HepG2 (cell line): ENCODE measurements around the gene CLDN14. TPM values are rescaled to one million over a fixed set of nuclear protein-coding genes. Genes with fewer than 3 reads are reported as not detected.

ENCODE experiments used
- ATAC-seq: fragments of 200-7000 bp; cut with Tn5 transposase; 3 replicates; pipeline ENCODE4 v1.9.1; 2020; ENCODE audit warnings: mild to moderate bottlenecking, moderate library complexity
- Bru-seq: library from RNA; stranded (reverse); fragments of 400-500 nt; gene quantifications from one replicate; lab custom pipeline; 2021; lab: Mats Ljungman, UMichigan
- BruChase-seq, 2 experiments: library from RNA; stranded (reverse); fragments of 400-500 nt; gene quantifications; one replicate each; lab custom pipeline; 2021; lab: Mats Ljungman, UMichigan
- BruUV-seq: library from RNA; stranded (reverse); fragments of 400-500 nt; replicated peaks from 2 replicates; lab custom pipeline; 2021; lab: Mats Ljungman, UMichigan
- CTCF ChIA-PET: fragments of 300-600 bp; formaldehyde crosslinking; extraction: SDS; loops from one replicate; lab custom pipeline; 2021; ENCODE audit warnings: low total read pairs, inconsistent platforms, low intra/inter-chr PET ratio; lab: Yijun Ruan, JAX
- POLR2A ChIA-PET: fragments of 350-600 bp; sonication (Branson Sonifier 250); formaldehyde crosslinking; loops from one replicate; lab custom pipeline; 2020; ENCODE audit warnings: antibody characterized with exemption, inconsistent platforms; lab: Yijun Ruan, JAX
- DNase-seq: peaks from one replicate; pipeline ENCODE4 v3.0.0-alpha.2; 2015; ENCODE audit warnings: low spot score
- FAIRE-seq: peaks from 3 replicates; lab custom pipeline; 2011; peaks lifted over from hg19 to GRCh38; lab: Jason Lieb, UNC
- H2AFZ ChIP-seq: one replicate; pipeline ENCODE4 v1.6.1; 2011; ENCODE audit warnings: low read length, inconsistent platforms
- H3K27ac ChIP-seq: fragments of 300-600 bp; 3 replicates; pipeline ENCODE4 v1.8.0; 2011; ENCODE audit warnings: mixed run types, mild to moderate bottlenecking, mixed read lengths, low read length, inconsistent platforms; ENCODE audit not compliant: insufficient read depth; ENCODE audit errors: extremely low read length
- H3K27me3 ChIP-seq, 2 experiments: fragments of 200-600 bp in 1 of 2; 2 replicates in 1 of 2; 3 replicates in 1 of 2; pipeline versions ENCODE4 v1.6.0 to v1.8.0; 2011; ENCODE audit warnings: low read length in 2 of 2, mild to moderate bottlenecking in 2 of 2, moderate library complexity in 2 of 2, inconsistent platforms in 1 of 2; ENCODE audit not compliant: insufficient read depth in 2 of 2, control insufficient read depth in 1 of 2
- H3K36me3 ChIP-seq, 2 experiments: fragments of 200-600 bp in 1 of 2; replicated peaks in 1 of 2; 2 replicates in 1 of 2; 3 replicates in 1 of 2; pipeline versions ENCODE4 v1.5.1 to v1.8.0; 2011; ENCODE audit warnings: low read length in 2 of 2, inconsistent platforms in 1 of 2; ENCODE audit not compliant: insufficient read depth in 2 of 2, control insufficient read depth in 1 of 2
- H3K4me1 ChIP-seq: 2 replicates; pipeline ENCODE4 v1.5.1; 2012; ENCODE audit warnings: low read length, inconsistent platforms; ENCODE audit not compliant: insufficient read depth
- H3K4me2 ChIP-seq: 2 replicates; pipeline ENCODE4 v1.6.0; 2011; ENCODE audit warnings: low read depth, low read length, inconsistent platforms
- H3K4me3 ChIP-seq, 3 experiments: fragments of 200-600 bp in 1 of 3; sonication (generic), shearing (Covaris generic) in 1 of 3; replicated peaks in 1 of 3; 2 replicates each; pipeline ENCODE4 v1.5.1; 2011 to 2016; ENCODE audit warnings: low read length in 3 of 3, inconsistent platforms in 2 of 3, low read depth in 2 of 3, mild to moderate bottlenecking in 2 of 3, control low read depth in 1 of 3, mixed read lengths in 1 of 3; ENCODE audit not compliant: insufficient read depth in 1 of 3
- H3K79me2 ChIP-seq: one replicate; pipeline ENCODE4 v1.6.1; 2011; ENCODE audit warnings: low read length, inconsistent platforms; ENCODE audit not compliant: insufficient read depth
- H3K9ac ChIP-seq: 2 replicates; pipeline ENCODE4 v1.6.0; 2011; ENCODE audit warnings: mild to moderate bottlenecking, low read depth, low read length, inconsistent platforms; ENCODE audit not compliant: insufficient read depth
- H3K9me3 ChIP-seq: 2 replicates; pipeline ENCODE4 v1.5.1; 2012; ENCODE audit warnings: mild to moderate bottlenecking, low read length
- H4K20me1 ChIP-seq: 2 replicates; pipeline ENCODE4 v1.6.0; 2011; ENCODE audit warnings: inconsistent platforms, mild to moderate bottlenecking, low read length, moderate library complexity; ENCODE audit not compliant: insufficient read depth
- FOXO1 ChIP-seq: sonication (generic); formaldehyde crosslinking; IDR thresholded peaks from 2 replicates; pipeline ENCODE4 v1.4.0; 2020; ENCODE audit warnings: missing genetic modification reagents
- MAFF ChIP-seq: IDR thresholded peaks from 2 replicates; pipeline ENCODE4 v1.6.1; 2011; ENCODE audit warnings: low read depth, low read length, improper control_type of control experiment
- MED1 ChIP-seq: sonication (generic); formaldehyde crosslinking; IDR thresholded peaks from 2 replicates; pipeline ENCODE4 v1.4.0; 2020; ENCODE audit warnings: missing genetic modification reagents
- NR3C1 ChIP-seq: sonication (generic); formaldehyde crosslinking; IDR thresholded peaks from 2 replicates; pipeline ENCODE4 v1.4.0; 2020; ENCODE audit warnings: missing genetic modification reagents
- POLR2AphosphoS5 ChIP-seq: IDR thresholded peaks from 2 replicates; pipeline ENCODE4 v1.6.1; 2012; ENCODE audit warnings: low read depth, low read length
- ZC3H4 ChIP-seq: sonication (generic); formaldehyde crosslinking; IDR thresholded peaks from 2 replicates; pipeline ENCODE4 v1.4.0; 2020; ENCODE audit warnings: missing genetic modification reagents, borderline replicate concordance
- ZNF160 ChIP-seq: sonication (generic); formaldehyde crosslinking; IDR thresholded peaks from 2 replicates; pipeline ENCODE4 v1.8.0; 2022; ENCODE audit warnings: mild to moderate bottlenecking, inconsistent platforms, missing genetic modification reagents
- ZNF331 ChIP-seq: sonication (generic); formaldehyde crosslinking; IDR thresholded peaks from 2 replicates; pipeline ENCODE4 v1.4.0; 2020; ENCODE audit warnings: missing genetic modification reagents
- ZNF510 ChIP-seq: sonication (generic); formaldehyde crosslinking; IDR thresholded peaks from 2 replicates; pipeline ENCODE4 v1.4.0; 2020; ENCODE audit warnings: low read depth, mild to moderate bottlenecking, missing genetic modification reagents
- WGBS: methylation state at CpG from one replicate; pipeline ENCODE4 v1.1.6; 2017; ENCODE audit warnings: low lambda C conversion rate; 5-methylcytosine and 5-hydroxymethylcytosine counted together
- in situ Hi-C: cut with HindIII; loops from 2 replicates; pipeline ENCODE4 v1.10.0; 2017; ENCODE audit warnings: low pct_unique_long_range_greater_than_20kb; ENCODE audit not compliant: extremely low pct_ligation_motif_present
- intact Hi-C: fragments of 100-400 bp; cut with micrococcal nuclease; formaldehyde crosslinking; loops from one replicate; pipeline ENCODE4 v1.10.0; 2022; ENCODE audit not compliant: unreplicated experiment
- long read RNA-seq, 2 experiments: library from RNA in 1 of 2; library from polyadenylated mRNA in 1 of 2; stranded (forward) in 1 of 2; unstranded in 1 of 2; transcript quantifications; one replicate each; pipeline ENCODE4 v2.0.0, GENCODE V29; 2019 to 2022
- polyA minus RNA-seq, 3 experiments: library from RNA; depleted of rRNA, polyadenylated mRNA; stranded (reverse); fragments of >200 nt; gene quantifications; 2 replicates each; pipeline ENCODE4 v1.2.3, GENCODE V29; 2011; ENCODE audit warnings: low replicate concordance in 1 of 3
- polyA plus RNA-seq, 8 experiments: library from polyadenylated mRNA; depleted of rRNA in 3 of 8; stranded (reverse) in 7 of 8; unstranded in 1 of 8; fragments of >200 nt; fragmentation: Illumina TruSeq in 4 of 8; extraction: Trizol in 4 of 8; gene quantifications; 2 replicates each; pipeline versions ENCODE4 v1.2.1 to v1.2.3, GENCODE V29; 2011 to 2016; ENCODE audit warnings: low read depth in 4 of 8, missing spikeins in 1 of 8, mixed read lengths in 1 of 8; ENCODE audit not compliant: insufficient read depth in 1 of 8
- total RNA-seq, 5 experiments: library from RNA; depleted of rRNA; stranded (reverse); fragments of >200 nt; fragmentation: Illumina TruSeq; extraction: Trizol; gene quantifications; 2 replicates each; pipeline ENCODE4 v1.2.3, GENCODE V29; 2016; ENCODE audit warnings: low read depth in 1 of 5
- TF ChIP-seq, protein P1 (sequence below): sonication (generic); formaldehyde crosslinking; IDR thresholded peaks from 2 replicates; pipeline ENCODE4 v1.5.1; 2020; ENCODE audit warnings: mild to moderate bottlenecking, missing genetic modification reagents, moderate library complexity
- TF ChIP-seq, protein P2 (sequence below): sonication (generic); formaldehyde crosslinking; IDR thresholded peaks from 2 replicates; pipeline ENCODE4 v1.5.1; 2020; ENCODE audit warnings: missing genetic modification reagents, mild to moderate bottlenecking, borderline replicate concordance

CLDN14 gene, protein sequence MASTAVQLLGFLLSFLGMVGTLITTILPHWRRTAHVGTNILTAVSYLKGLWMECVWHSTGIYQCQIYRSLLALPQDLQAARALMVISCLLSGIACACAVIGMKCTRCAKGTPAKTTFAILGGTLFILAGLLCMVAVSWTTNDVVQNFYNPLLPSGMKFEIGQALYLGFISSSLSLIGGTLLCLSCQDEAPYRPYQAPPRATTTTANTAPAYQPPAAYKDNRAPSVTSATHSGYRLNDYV
- total RNA-seq (2016; rRNA removed; fragmentation: Illumina TruSeq; extraction: Trizol), result 0.77 and 1.1 TPM in 2 replicates
- 0.71 and 1.1 TPM in 2 replicates for total RNA-seq (2016; cell fraction: cytosol; rRNA removed; fragmentation: Illumina TruSeq; extraction: Trizol; ENCODE audit: low read depth)
- 0.85 and 1.2 TPM in 2 replicates for total RNA-seq (2016; cell fraction: insoluble cytoplasmic fraction; rRNA removed; fragmentation: Illumina TruSeq; extraction: Trizol)
- total RNA-seq (2016; cell fraction: membrane; rRNA removed; fragmentation: Illumina TruSeq; extraction: Trizol), result 1.3 and 1.5 TPM in 2 replicates
- total RNA-seq (2016; cell fraction: nucleus; rRNA removed; fragmentation: Illumina TruSeq; extraction: Trizol), result 1.1 and 1.3 TPM in 2 replicates
- 1.4 and 3.7 TPM in 2 replicates for polyA plus RNA-seq (2011; rRNA removed)
- polyA plus RNA-seq (2011; cell fraction: cytosol; rRNA removed), result 2.5 and 2.9 TPM in 2 replicates
- polyA plus RNA-seq (2011; cell fraction: nucleus; rRNA removed), result 4.2 and 6.3 TPM in 2 replicates
- 3.3 and 6.2 TPM in 2 replicates for polyA plus RNA-seq (2012)
- polyA plus RNA-seq (2016; cell fraction: cytosol; fragmentation: Illumina TruSeq; extraction: Trizol; ENCODE audit: low read depth), result 0.24 and 0.27 TPM in 2 replicates
- 0.56 and 0.57 TPM in 2 replicates for polyA plus RNA-seq (2016; cell fraction: insoluble cytoplasmic fraction; fragmentation: Illumina TruSeq; extraction: Trizol; ENCODE audit: low read depth)
- 0.61 and 0.64 TPM in 2 replicates for polyA plus RNA-seq (2016; cell fraction: membrane; fragmentation: Illumina TruSeq; extraction: Trizol; ENCODE audit: low read depth)
- polyA plus RNA-seq (2016; cell fraction: nucleus; fragmentation: Illumina TruSeq; extraction: Trizol; ENCODE audit: insufficient read depth, low read depth), result 1.1 and 1.4 TPM in 2 replicates
- polyA minus RNA-seq (2011; rRNA and poly(A)+ RNA removed; ENCODE audit: low replicate concordance), result 5.6 TPM in 1 of 2 replicates, not detected in the other
- 1.1 and 2.0 TPM in 2 replicates for polyA minus RNA-seq (2011; cell fraction: cytosol; rRNA and poly(A)+ RNA removed)
- polyA minus RNA-seq (2011; cell fraction: nucleus; rRNA and poly(A)+ RNA removed), result 2.8 and 5.1 TPM in 2 replicates
- percentile 36 among the genes with signal in this experiment for Bru-seq, nascent RNA
- BruChase-seq, experiment 1, labeled RNA remaining after a 6-hour chase, result percentile 21 among the genes with signal in this experiment
- percentile 27 among the genes with signal in this experiment for BruChase-seq, experiment 2, labeled RNA remaining after a 2-hour chase
- long read RNA-seq, experiment 1, partial matches to known transcripts, result 0 of 3 reads
- long read RNA-seq, experiment 1, other reads (novel, unspliced or antisense), result 0 of 3 reads
- long read RNA-seq, experiment 2, partial matches to known transcripts, result 0 of 1 reads
- long read RNA-seq, experiment 2, other reads (novel, unspliced or antisense), result 0 of 1 reads

GRCh38 chr21:36479415-36480402 lies at the start of gene CLDN14:
Gene CLDN14, minus strand, starts transcription at chr21:36480122. Its CDS starts 18,427 bp downstream, at chr21:36461695.
- Histone ChIP-seq H3K4me3 (peak within 1 kb of the TSS; percentile 50 to 79 (median 54)), H3K4me2 (peak within 1 kb of the TSS; percentile 96), H3K4me1 (peaks cover 83% of the 10 kb centered on the region), H3K27ac (peak within 1 kb of the TSS; percentile 89), H3K36me3 (no peaks in the 10 kb centered on the region), H3K79me2 (peaks cover 15% of the 10 kb centered on the region), H2AFZ (peak within 1 kb of the TSS; percentile 28), H4K20me1 (no peaks in the 10 kb centered on the region), H3K9ac (peak within 1 kb of the TSS; percentile 75), H3K9me3 (no peaks in the 10 kb centered on the region), H3K27me3 (no peaks in the 10 kb centered on the region; a peak in 1 of 5 replicates)
- intact Hi-C loops (loop anchor here (2.0 kb wide), 1 partner anchor 59 kb away; no protein-coding TSS in a partner anchor), in situ Hi-C loops (no loop called here)
- TSS peak; percentile 74 for BruUV-seq
- ChIA-PET CTCF (interaction anchor here (1.2 kb wide), 1 partner anchor 60 kb away, joined by 4 read pairs; no protein-coding TSS in a partner anchor), POLR2A (interaction anchor here (0.6 to 3.4 kb wide), 8 partner anchors 9 to 510 kb away, joined by 3 to 15 read pairs (median 4); partner anchors contain the start of gene MORC3)
- 0% methylated on average over 19 of the region's 25 CpGs for WGBS
- peak; percentile 92 for ATAC-seq
- DNase-seq, result peak; percentile 86
- FAIRE-seq, result peak; percentile 95
- TF ChIP-seq POLR2AphosphoS5 (peak; percentile 95), ZNF160 (CRISPR knock-in tag) (0 out of 2 replicates have a peak, but pooled peaks have one; percentile 59), MED1 (CRISPR knock-in tag) (peak; percentile 95), NR3C1 (CRISPR knock-in tag) (no peak), ZNF331 (CRISPR knock-in tag) (peak; percentile 42; the same call in 1 of the 2 replicates), MAFF (no peak), ZNF510 (0 out of 2 replicates have a peak, but pooled peaks have one; percentile 47), ZC3H4 (CRISPR knock-in tag) (no peak), FOXO1 (peak; percentile 92)
- TF ChIP-seq, protein P1, sequence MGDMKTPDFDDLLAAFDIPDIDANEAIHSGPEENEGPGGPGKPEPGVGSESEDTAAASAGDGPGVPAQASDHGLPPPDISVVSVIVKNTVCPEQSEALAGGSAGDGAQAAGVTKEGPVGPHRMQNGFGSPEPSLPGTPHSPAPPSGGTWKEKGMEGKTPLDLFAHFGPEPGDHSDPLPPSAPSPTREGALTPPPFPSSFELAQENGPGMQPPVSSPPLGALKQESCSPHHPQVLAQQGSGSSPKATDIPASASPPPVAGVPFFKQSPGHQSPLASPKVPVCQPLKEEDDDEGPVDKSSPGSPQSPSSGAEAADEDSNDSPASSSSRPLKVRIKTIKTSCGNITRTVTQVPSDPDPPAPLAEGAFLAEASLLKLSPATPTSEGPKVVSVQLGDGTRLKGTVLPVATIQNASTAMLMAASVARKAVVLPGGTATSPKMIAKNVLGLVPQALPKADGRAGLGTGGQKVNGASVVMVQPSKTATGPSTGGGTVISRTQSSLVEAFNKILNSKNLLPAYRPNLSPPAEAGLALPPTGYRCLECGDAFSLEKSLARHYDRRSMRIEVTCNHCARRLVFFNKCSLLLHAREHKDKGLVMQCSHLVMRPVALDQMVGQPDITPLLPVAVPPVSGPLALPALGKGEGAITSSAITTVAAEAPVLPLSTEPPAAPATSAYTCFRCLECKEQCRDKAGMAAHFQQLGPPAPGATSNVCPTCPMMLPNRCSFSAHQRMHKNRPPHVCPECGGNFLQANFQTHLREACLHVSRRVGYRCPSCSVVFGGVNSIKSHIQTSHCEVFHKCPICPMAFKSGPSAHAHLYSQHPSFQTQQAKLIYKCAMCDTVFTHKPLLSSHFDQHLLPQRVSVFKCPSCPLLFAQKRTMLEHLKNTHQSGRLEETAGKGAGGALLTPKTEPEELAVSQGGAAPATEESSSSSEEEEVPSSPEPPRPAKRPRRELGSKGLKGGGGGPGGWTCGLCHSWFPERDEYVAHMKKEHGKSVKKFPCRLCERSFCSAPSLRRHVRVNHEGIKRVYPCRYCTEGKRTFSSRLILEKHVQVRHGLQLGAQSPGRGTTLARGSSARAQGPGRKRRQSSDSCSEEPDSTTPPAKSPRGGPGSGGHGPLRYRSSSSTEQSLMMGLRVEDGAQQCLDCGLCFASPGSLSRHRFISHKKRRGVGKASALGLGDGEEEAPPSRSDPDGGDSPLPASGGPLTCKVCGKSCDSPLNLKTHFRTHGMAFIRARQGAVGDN, result peak; percentile 85
- TF ChIP-seq, protein P2, sequence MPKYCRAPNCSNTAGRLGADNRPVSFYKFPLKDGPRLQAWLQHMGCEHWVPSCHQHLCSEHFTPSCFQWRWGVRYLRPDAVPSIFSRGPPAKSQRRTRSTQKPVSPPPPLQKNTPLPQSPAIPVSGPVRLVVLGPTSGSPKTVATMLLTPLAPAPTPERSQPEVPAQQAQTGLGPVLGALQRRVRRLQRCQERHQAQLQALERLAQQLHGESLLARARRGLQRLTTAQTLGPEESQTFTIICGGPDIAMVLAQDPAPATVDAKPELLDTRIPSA (CRISPR knock-in tag), result no peak
